GM23338 (cell line): ENCODE results near the gene FURIN. TPM values are rescaled to one million over a fixed set of nuclear protein-coding genes. Genes with fewer than 3 reads are reported as not detected.

ENCODE experiments used
- ATAC-seq: fragments of 200-7000 bp; cut with Tn5 transposase; 3 replicates; pipeline ENCODE4 v1.9.1; 2020
- DNase-seq: peaks from one replicate; pipeline ENCODE4 v3.0.0-alpha.2; 2015; ENCODE audit warnings: low spot score
- H2AFZ ChIP-seq: fragments of 200-600 bp; sonication (generic); 2 replicates; pipeline ENCODE4 v1.8.0; 2016; ENCODE audit warnings: antibody characterized with exemption, mild to moderate bottlenecking, moderate library complexity
- H3F3A ChIP-seq: fragments of 200-600 bp; sonication (generic); replicated peaks from 2 replicates; pipeline ENCODE4 v1.8.0; 2017; ENCODE audit warnings: antibody characterized with exemption, mixed run types, low read depth
- H3K27ac ChIP-seq: fragments of 200-600 bp; sonication (generic); 2 replicates; pipeline ENCODE4 v1.6.1; 2016; ENCODE audit warnings: low read depth
- H3K27me3 ChIP-seq: fragments of 200-600 bp; sonication (generic); 2 replicates; pipeline ENCODE4 v1.8.0; 2016; ENCODE audit warnings: mild to moderate bottlenecking, mixed run types, moderate library complexity; ENCODE audit not compliant: insufficient read depth
- H3K36me3 ChIP-seq: fragments of 200-600 bp; sonication (generic); 2 replicates; pipeline ENCODE4 v1.8.0; 2016; ENCODE audit warnings: mild to moderate bottlenecking; ENCODE audit not compliant: insufficient read depth
- H3K4me1 ChIP-seq: fragments of 200-600 bp; sonication (generic); 2 replicates; pipeline ENCODE4 v1.8.0; 2016; ENCODE audit warnings: mild to moderate bottlenecking, moderate library complexity; ENCODE audit not compliant: insufficient read depth
- H3K4me2 ChIP-seq: fragments of 200-600 bp; sonication (generic); 2 replicates; pipeline ENCODE4 v1.7.1; 2017; ENCODE audit warnings: mixed run types
- H3K4me3 ChIP-seq: fragments of 200-600 bp; sonication (generic); 2 replicates; pipeline ENCODE4 v1.6.1; 2016; ENCODE audit warnings: mixed run types
- H3K79me2 ChIP-seq: fragments of 200-600 bp; sonication (generic); replicated peaks from 2 replicates; pipeline ENCODE4 v1.8.0; 2017; ENCODE audit warnings: mild to moderate bottlenecking; ENCODE audit not compliant: insufficient read depth
- H3K9me2 ChIP-seq: fragments of 200-600 bp; sonication (generic); 2 replicates; pipeline ENCODE4 v1.8.0; 2017; ENCODE audit not compliant: insufficient read depth
- H4K20me1 ChIP-seq: fragments of 200-600 bp; sonication (generic); replicated peaks from 2 replicates; pipeline ENCODE4 v1.8.0; 2017; ENCODE audit warnings: mild to moderate bottlenecking; ENCODE audit not compliant: insufficient read depth
- H3K27ac Mint-ChIP-seq: 2 replicates; pipeline ENCODE4 v1.8.0; 2020; ENCODE audit warnings: inconsistent platforms, mild to moderate bottlenecking, moderate library complexity, mixed read lengths
- H3K27me3 Mint-ChIP-seq: 3 replicates; pipeline ENCODE4 v1.8.0; 2022; ENCODE audit warnings: low read depth, mild to moderate bottlenecking, moderate library complexity, mixed read lengths, inconsistent platforms; ENCODE audit not compliant: insufficient read depth, poor library complexity
- H3K36me3 Mint-ChIP-seq: 3 replicates; pipeline ENCODE4 v1.8.0; 2021; ENCODE audit warnings: low read depth, mild to moderate bottlenecking, inconsistent platforms, moderate library complexity, mixed read lengths
- H3K4me1 Mint-ChIP-seq: 3 replicates; pipeline ENCODE4 v1.8.0; 2020; ENCODE audit warnings: mild to moderate bottlenecking, inconsistent platforms, mixed read lengths
- H3K4me3 Mint-ChIP-seq: 3 replicates; pipeline ENCODE4 v1.8.0; 2021; ENCODE audit warnings: moderate library complexity, mild to moderate bottlenecking, inconsistent platforms, mixed read lengths
- H3K9me3 Mint-ChIP-seq: 3 replicates; pipeline ENCODE4 v1.8.0; 2020; ENCODE audit warnings: moderate library complexity, mild to moderate bottlenecking, inconsistent platforms, mixed read lengths
- CREB1 ChIP-seq: fragments of 250-450 bp; sonication (Bioruptor Pico); IDR thresholded peaks from 2 replicates; pipeline ENCODE4 v1.5.0; 2020; ENCODE audit warnings: low read depth, mild to moderate bottlenecking, moderate library complexity
- CTCF ChIP-seq, 2 experiments: fragments of 200-600 bp in 1 of 2; sonication (generic) in 1 of 2; conservative IDR thresholded peaks; 2 replicates each; pipeline versions ENCODE4 v1.5.1 to v1.6.1; 2016 to 2017; ENCODE audit warnings: antibody characterized with exemption in 2 of 2, low read depth in 2 of 2, mild to moderate bottlenecking in 2 of 2, moderate library complexity in 1 of 2
- ETS1 ChIP-seq: IDR thresholded peaks from 2 replicates; pipeline ENCODE4 v1.6.1; 2016; ENCODE audit warnings: antibody characterized with exemption
- EZH2 ChIP-seq: fragments of 200-600 bp; sonication (generic); IDR thresholded peaks from one replicate; pipeline ENCODE4 v1.8.0; 2017; ENCODE audit warnings: antibody characterized with exemption, mild to moderate bottlenecking, low read depth; ENCODE audit not compliant: unreplicated experiment
- EZH2phosphoT487 ChIP-seq: fragments of 200-600 bp; sonication (generic); IDR thresholded peaks from one replicate; pipeline ENCODE4 v1.8.1; 2018; ENCODE audit warnings: antibody characterized with exemption; ENCODE audit not compliant: unreplicated experiment
- JUNB ChIP-seq: IDR thresholded peaks from one replicate; pipeline ENCODE4 v1.6.1; 2016; ENCODE audit warnings: antibody characterized with exemption; ENCODE audit not compliant: unreplicated experiment
- NANOG ChIP-seq: IDR thresholded peaks from 2 replicates; pipeline ENCODE4 v1.6.1; 2016; ENCODE audit warnings: antibody characterized with exemption, borderline replicate concordance
- POLR2AphosphoS5 ChIP-seq: IDR thresholded peaks from 2 replicates; pipeline ENCODE4 v1.6.1; 2016; ENCODE audit warnings: antibody characterized with exemption, low read depth
- STAT1 ChIP-seq: IDR thresholded peaks from one replicate; pipeline ENCODE4 v1.6.1; 2016; ENCODE audit warnings: antibody characterized with exemption; ENCODE audit not compliant: unreplicated experiment
- ZNF114 ChIP-seq: fragments of 250-450 bp; sonication (Bioruptor Pico); IDR thresholded peaks from 2 replicates; pipeline ENCODE4 v1.5.0; 2020; ENCODE audit warnings: mild to moderate bottlenecking, moderate library complexity
- ZNF331 ChIP-seq: fragments of 250-450 bp; sonication (Bioruptor Pico); IDR thresholded peaks from 2 replicates; pipeline ENCODE4 v1.5.0; 2020; ENCODE audit warnings: low read depth, mild to moderate bottlenecking, moderate library complexity
- ZNF462 ChIP-seq: fragments of 250-450 bp; sonication (Bioruptor Pico); IDR thresholded peaks from 2 replicates; pipeline ENCODE4 v1.5.0; 2020; ENCODE audit warnings: mild to moderate bottlenecking, moderate library complexity
- polyA plus RNA-seq: library from polyadenylated mRNA; unstranded; fragments of >200 nt; fragmentation: Nextera tagmentation; extraction: Ambion mirVana; gene quantifications from 2 replicates; pipeline ENCODE4 v1.2.1, GENCODE V29; 2016
- total RNA-seq: library from RNA; depleted of rRNA; stranded (reverse); fragments of >200 nt; shearing (Covaris generic); gene quantifications from 2 replicates; pipeline ENCODE4 v1.2.3, GENCODE V29; 2014

The FURIN gene
- total and polyA plus RNA-seq, 2 experiments from 2014 or later: 6.3 to 20.9 TPM

- peaks cover 13% of the 10 kb centered on the region for H3K27me3 Mint-ChIP-seq
- no peaks in the 10 kb centered on the region for H3K79me2 ChIP-seq
- H3K27ac ChIP-seq: peak overlapping the region; percentile 88; the same call in 1 of the 2 replicates
- H4K20me1 ChIP-seq: no peaks in the 10 kb centered on the region
- H3K4me1 ChIP-seq: peaks cover 32% of the 10 kb centered on the region
- DNase-seq (no peak), ATAC-seq (no peak)
- TF ChIP-seq ETS1: no peak
- TF ChIP-seq CREB1 (CRISPR knock-in tag): no peak
- TF ChIP-seq STAT1: no peak
- TF ChIP-seq POLR2AphosphoS5: no peak
- no peak for TF ChIP-seq NANOG
- H2AFZ ChIP-seq: no peak overlapping the region
- H3K4me3 Mint-ChIP-seq: no peak overlapping the region
- no peaks in the 10 kb centered on the region for H3K36me3 ChIP-seq
- H3K9me2 ChIP-seq: no peaks in the 10 kb centered on the region
- H3K4me3 ChIP-seq: no peak overlapping the region
- H3F3A ChIP-seq: peaks cover 19% of the 10 kb centered on the region; the same call in 1 of the 2 replicates
- H3K27me3 ChIP-seq: no peaks in the 10 kb centered on the region
- peak overlapping the region; percentile 40; the same call in 1 of the 2 replicates for H3K27ac Mint-ChIP-seq
- peaks cover 43% of the 10 kb centered on the region for H3K4me1 Mint-ChIP-seq
- H3K4me2 ChIP-seq: peak overlapping the region; percentile 42; the same call in 1 of the 2 replicates
- no peaks in the 10 kb centered on the region for H3K9me3 Mint-ChIP-seq
- no peaks in the 10 kb centered on the region for H3K36me3 Mint-ChIP-seq
Observed at GRCh38 chr15:90840954-90841353, 27.4 kb upstream of the FURIN start.

GRCh38 chr15:90844696-90845095, 23.7 kb upstream of the FURIN start:
- no peaks in the 10 kb centered on the region for H3K9me3 Mint-ChIP-seq
- Histone ChIP-seq H3K4me1 (peaks cover 21% of the 10 kb centered on the region), H3K9me2 (no peaks in the 10 kb centered on the region), H3K79me2 (no peaks in the 10 kb centered on the region), H3K4me3 (no peak overlapping the region), H3K4me2 (no peak overlapping the region), H4K20me1 (no peaks in the 10 kb centered on the region), H3F3A (peaks cover 9% of the 10 kb centered on the region; the same call in 1 of the 2 replicates), H3K27ac (no peak overlapping the region), H3K36me3 (no peaks in the 10 kb centered on the region), H2AFZ (no peak overlapping the region), H3K27me3 (no peaks in the 10 kb centered on the region)
- peaks cover 15% of the 10 kb centered on the region for H3K4me1 Mint-ChIP-seq
- H3K27me3 Mint-ChIP-seq: peaks cover 2% of the 10 kb centered on the region
- H3K4me3 Mint-ChIP-seq: no peak overlapping the region
- H3K36me3 Mint-ChIP-seq: no peaks in the 10 kb centered on the region
- no peak for ATAC-seq
- no peak for DNase-seq
- 0 out of 2 replicates have a peak overlapping the region, but pooled peaks have one; percentile 59 for H3K27ac Mint-ChIP-seq
- TF ChIP-seq ZNF114 (CRISPR knock-in tag) (no peak), STAT1 (no peak), EZH2 (no peak), ZNF331 (no peak), ETS1 (no peak), EZH2phosphoT487 (no peak), ZNF462 (CRISPR knock-in tag) (no peak), CREB1 (CRISPR knock-in tag) (no peak), POLR2AphosphoS5 (no peak), NANOG (no peak), CTCF (conservative IDR thresholded peaks at IDR 0.05; ENCODE audit: low read depth in 2 of 2) (no peak), JUNB (no peak)
